A673 (cell line): ENCODE measurements around the gene HDAC4.

ENCODE experiments used
- EZH2 ChIP-seq: fragments of 200-600 bp; sonication (generic); IDR thresholded peaks from 2 replicates; pipeline ENCODE4 v1.6.1; 2017; ENCODE audit warnings: borderline replicate concordance, low read depth, mild to moderate bottlenecking, mixed read lengths, antibody characterized with exemption, low read length; ENCODE audit not compliant: poor library complexity, severe bottlenecking
- TF ChIP-seq, protein P1 (sequence below): fragments of 300-800, 200-600 bp; sonication (generic); conservative IDR thresholded peaks from 2 replicates; pipeline ENCODE4 v1.5.1; 2017; ENCODE audit warnings: low read depth, mild to moderate bottlenecking, antibody characterized with exemption, low read length, moderate library complexity, mixed read lengths

DNA sequence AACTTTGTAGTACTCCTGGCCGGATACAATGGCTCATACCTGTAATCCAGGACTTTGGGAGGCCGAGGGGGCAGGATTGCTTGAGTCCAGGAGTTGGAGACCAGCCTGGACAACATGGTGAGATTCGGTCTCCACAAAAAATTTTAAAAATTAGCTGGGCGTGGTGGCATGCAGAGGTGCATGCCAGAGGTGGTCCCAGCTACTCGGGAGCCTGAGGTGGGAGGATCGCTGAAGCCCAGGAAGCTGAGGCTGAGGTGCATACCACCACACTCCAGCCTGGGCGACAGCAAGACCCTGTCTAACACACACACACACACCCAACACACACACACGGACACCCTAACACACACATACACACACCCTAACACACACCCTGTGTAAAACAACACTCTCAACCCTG is 55.6 kb downstream of the HDAC4 start:
- TF ChIP-seq, protein P1, sequence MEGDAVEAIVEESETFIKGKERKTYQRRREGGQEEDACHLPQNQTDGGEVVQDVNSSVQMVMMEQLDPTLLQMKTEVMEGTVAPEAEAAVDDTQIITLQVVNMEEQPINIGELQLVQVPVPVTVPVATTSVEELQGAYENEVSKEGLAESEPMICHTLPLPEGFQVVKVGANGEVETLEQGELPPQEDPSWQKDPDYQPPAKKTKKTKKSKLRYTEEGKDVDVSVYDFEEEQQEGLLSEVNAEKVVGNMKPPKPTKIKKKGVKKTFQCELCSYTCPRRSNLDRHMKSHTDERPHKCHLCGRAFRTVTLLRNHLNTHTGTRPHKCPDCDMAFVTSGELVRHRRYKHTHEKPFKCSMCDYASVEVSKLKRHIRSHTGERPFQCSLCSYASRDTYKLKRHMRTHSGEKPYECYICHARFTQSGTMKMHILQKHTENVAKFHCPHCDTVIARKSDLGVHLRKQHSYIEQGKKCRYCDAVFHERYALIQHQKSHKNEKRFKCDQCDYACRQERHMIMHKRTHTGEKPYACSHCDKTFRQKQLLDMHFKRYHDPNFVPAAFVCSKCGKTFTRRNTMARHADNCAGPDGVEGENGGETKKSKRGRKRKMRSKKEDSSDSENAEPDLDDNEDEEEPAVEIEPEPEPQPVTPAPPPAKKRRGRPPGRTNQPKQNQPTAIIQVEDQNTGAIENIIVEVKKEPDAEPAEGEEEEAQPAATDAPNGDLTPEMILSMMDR, result no peak
- no peak for TF ChIP-seq EZH2
